Smooth muscle cell of trachea (primary cell): ENCODE results near the gene SPINK1. TPM values are rescaled to one million over a fixed set of nuclear protein-coding genes. Genes with fewer than 3 reads are reported as not detected.

Source experiments
- total RNA-seq: library from RNA; depleted of rRNA; stranded (reverse); fragments of >200 nt; gene quantifications from 2 replicates; pipeline ENCODE4 v1.2.1, GENCODE V29; 2014

SPINK1 gene, protein sequence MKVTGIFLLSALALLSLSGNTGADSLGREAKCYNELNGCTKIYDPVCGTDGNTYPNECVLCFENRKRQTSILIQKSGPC
- not detected in 2 replicates for total RNA-seq

DNA sequence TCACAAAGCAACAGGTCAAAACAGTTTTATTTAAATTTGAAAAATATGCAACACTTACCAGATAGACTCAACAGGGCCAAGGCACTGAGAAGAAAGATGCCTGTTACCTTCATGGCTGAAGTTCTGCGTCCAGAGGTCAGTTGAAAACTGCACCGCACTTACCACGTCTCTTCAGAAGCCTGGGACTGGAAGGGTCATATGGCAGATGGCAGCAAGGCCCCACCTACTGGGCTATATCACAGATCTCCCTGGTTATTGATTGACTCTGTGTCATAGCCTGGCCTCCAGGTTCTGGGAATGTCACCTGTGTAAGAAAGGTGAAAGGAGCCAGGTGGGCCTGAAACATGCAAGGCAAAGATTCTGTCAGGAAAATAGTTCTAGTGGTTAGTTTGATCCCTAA, at the start of gene SPINK1:
SPINK1 (minus strand) TSS at position 207 of the 400 bp plus-strand sequence; CDS start at position 113, 94 bp downstream.

DNA sequence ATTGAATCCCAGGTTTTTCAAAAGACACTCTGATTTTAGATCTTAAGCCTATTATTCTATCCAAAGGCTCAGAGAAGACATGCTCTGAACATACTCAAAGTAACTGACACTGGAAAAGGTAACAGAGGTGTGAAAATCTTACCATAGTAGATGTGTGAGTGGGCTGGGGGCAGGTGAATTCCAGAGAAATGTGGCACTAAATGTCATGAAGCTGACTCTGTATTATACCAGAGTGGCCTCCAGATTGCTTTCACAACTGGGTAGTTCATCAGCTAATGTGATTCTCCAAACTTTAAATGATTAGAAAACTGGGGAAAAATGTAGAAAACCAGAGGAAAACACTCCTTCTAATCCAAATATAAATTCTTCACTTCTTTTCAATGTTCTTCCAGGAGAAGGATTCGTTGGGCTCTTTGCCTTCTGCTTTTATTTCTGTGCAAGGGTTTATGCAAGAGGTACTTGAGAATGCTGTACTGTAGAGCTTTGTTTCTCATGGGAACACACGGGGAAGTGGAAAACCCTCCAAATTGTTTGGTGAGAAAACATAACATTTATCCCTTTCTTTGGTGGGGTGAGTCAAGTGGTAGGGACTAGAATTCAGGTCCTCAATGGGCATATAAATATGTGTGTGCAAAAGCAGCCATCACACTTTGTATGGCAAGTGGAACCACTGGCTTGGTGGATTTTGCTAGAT, 46.7 kb upstream of the SPINK1 start, which contains the start of gene SCGB3A2:
SCGB3A2 (plus strand) TSS at position 646 of the 694 bp plus-strand sequence. CDS start 93 bp downstream, outside the sequence.

DNA sequence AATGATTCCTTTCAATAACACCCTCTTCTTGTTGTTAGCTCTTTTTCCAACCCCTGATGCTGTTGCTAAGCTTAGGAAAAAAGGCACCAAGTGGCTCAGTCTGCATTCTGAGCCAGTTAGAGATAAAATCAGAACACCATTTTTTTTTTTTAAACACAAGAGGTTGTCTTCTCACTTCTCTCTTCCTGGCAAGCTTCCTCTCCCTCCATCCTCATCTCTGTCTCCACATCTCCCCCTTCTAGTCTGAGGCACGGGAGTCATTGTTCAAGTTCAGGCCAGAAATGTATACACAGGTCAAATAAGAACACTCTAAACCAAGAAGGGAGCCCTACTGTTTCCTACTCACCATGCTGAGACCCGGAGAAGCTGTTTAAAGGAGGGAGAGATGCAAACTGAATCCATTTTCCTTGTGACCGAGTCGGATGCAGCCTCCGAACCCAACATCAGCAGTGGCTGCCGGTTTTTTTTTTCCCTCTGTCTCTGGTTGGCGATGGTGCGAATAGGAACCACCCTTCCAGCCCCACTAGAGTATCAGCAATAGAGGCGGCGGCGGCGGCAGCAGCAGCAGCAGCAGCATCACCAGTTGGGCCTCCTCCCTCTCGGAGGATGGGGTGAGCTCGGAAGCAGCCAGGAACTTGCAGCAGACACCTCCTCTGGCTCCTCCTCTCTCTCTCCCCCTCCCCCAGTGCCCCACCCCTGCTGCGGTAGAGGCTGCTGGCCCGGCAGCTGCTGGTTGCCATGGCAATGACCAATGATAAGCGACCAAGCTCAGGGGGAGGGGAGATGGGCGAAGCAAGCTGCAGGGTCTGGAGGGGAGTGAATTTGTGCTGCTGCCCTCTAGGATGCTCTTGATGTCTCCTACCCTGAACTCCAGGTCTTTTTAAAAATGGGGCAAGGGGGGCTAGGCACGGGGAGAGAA, 49.1 kb downstream of the SPINK1 start, which contains the start of gene JAKMIP2:
JAKMIP2 (minus strand) TSS at position 619 of the 919 bp plus-strand sequence. CDS start 110,922 bp downstream, outside the sequence.

Other genes with a start within 250 kb of the SPINK1 start
- gene JAKMIP2, start 48.9 kb downstream of the SPINK1 start, total RNA-seq: 0.50 and 2.6 TPM in 2 replicates
- not detected in 2 replicates for gene SCGB3A2, start 47.0 kb upstream of the SPINK1 start, total RNA-seq
- 0.58 TPM in 1 of 2 replicates, not detected in the other for gene C5orf46, start 74.9 kb upstream of the SPINK1 start, total RNA-seq
- gene SPINK5, start 232.3 kb upstream of the SPINK1 start, total RNA-seq: not detected in 2 replicates